LNCaP clone FGC (cell line): ENCODE data around the gene LRRC18.

Experiments used
- DNase-seq: peaks from one replicate; pipeline ENCODE4 v3.0.0-alpha.2; 2011; ENCODE audit warnings: low read depth
- H3K4me3 ChIP-seq: 2 replicates; pipeline ENCODE4 v1.5.1; 2011; ENCODE audit warnings: mild to moderate bottlenecking, low read depth, low read length, control low read depth
- TF ChIP-seq, protein P1 (sequence below): IDR thresholded peaks from 2 replicates; pipeline ENCODE4 v1.5.1; 2012; ENCODE audit warnings: mild to moderate bottlenecking; ENCODE audit not compliant: control insufficient read depth, insufficient read depth; ENCODE audit errors: extremely low read depth

The LRRC18 gene

DNA sequence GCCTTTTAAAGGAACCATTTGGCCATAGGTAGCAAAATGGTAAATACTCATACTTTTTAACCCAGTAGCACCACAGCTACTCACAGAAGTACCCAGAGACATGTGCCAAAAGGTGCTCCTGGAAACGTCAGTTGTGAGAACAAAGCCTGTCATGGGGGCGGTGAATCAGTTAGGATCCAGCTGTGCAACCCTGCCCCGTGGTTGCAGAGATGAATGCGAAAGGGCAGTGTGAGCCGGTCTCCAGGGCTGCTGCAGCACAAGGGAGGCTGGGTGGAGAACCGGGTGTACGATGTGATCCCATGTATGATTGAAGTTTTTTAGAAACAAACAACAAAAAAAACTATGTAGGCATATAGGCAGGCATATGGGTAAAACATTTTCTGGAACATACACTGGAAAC is 1.3 kb upstream of the LRRC18 start:
- TF ChIP-seq, protein P1, sequence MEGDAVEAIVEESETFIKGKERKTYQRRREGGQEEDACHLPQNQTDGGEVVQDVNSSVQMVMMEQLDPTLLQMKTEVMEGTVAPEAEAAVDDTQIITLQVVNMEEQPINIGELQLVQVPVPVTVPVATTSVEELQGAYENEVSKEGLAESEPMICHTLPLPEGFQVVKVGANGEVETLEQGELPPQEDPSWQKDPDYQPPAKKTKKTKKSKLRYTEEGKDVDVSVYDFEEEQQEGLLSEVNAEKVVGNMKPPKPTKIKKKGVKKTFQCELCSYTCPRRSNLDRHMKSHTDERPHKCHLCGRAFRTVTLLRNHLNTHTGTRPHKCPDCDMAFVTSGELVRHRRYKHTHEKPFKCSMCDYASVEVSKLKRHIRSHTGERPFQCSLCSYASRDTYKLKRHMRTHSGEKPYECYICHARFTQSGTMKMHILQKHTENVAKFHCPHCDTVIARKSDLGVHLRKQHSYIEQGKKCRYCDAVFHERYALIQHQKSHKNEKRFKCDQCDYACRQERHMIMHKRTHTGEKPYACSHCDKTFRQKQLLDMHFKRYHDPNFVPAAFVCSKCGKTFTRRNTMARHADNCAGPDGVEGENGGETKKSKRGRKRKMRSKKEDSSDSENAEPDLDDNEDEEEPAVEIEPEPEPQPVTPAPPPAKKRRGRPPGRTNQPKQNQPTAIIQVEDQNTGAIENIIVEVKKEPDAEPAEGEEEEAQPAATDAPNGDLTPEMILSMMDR = no peak
- H3K4me3 ChIP-seq = no peak overlapping the region

DNA sequence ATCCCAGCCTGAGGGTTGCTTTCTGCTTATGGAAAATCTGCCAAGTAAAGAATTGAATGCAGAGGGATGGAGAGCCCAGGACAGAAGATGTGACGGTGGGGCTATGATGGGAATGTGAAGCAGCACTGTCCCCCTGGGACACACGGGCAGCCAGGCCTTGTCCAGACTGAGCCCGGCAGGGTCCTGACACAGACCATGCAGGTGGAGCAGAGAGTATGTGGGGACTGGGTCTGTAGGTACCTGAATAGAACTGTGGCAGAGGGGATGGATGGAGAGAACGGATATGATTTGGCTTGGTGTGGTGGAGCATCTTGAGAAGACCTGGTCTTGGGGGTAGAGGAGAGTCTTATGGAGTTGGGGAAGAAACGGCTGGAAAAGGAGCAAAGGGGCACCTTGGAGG is 732 bp upstream of the LRRC18 start:
- DNase-seq = no peak
- no peak overlapping the region for H3K4me3 ChIP-seq
- TF ChIP-seq, protein P1 = no peak

More for the DNA sequence above, 1.3 kb upstream of the LRRC18 start:
- no peak for DNase-seq

DNA sequence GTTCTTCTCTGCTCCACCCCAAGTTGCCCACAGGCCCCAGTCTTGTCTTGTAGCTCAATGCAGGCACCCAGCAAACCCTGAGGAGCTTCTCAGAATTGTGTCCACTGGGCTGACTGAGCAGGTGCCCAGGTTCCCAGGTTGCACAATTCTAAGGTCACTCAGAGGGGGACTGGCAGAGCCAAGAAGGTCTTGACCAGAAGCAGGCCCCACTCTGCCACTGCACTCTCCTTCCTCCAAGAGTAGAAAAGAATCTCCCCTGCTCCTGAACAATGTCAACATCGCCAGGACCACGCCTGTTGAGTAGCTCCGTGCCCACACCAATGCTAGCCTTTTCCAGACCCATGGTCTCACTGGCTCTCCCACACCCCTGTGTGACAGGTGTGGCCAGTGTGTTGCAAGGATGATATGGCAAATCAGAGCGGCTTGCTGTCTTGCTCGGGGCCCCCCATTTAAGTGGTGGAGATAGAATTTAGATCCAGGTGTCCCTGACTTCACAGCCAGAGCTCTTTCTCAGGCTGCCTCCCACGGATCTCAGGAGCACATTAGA is 577 bp downstream of the LRRC18 start:
- TF ChIP-seq, protein P1 = no peak
- H3K4me3 ChIP-seq = no peak overlapping the region
- no peak for DNase-seq

DNA sequence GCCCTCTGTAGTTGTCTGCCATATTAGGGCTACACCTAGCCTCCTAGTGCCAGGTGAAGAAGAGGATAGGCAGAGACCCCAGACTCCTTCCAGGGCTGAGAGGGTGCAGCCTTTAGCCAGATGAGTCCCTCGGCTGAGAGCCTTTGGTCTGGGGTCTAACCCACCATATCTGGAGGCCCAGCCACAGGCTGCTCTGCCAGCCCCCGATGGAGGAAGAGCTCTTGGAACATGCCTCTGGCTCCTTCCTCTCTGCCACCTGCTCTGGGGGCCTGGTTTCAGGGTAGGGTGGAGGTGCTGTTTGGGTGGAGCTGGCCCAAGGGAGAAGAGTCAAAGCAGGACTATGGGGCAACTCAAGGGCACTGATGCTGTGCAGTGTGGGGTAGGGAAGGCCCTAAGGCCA is 1.4 kb downstream of the LRRC18 start:
- DNase-seq = no peak
- TF ChIP-seq, protein P1 = no peak
- H3K4me3 ChIP-seq = no peak overlapping the region

DNA sequence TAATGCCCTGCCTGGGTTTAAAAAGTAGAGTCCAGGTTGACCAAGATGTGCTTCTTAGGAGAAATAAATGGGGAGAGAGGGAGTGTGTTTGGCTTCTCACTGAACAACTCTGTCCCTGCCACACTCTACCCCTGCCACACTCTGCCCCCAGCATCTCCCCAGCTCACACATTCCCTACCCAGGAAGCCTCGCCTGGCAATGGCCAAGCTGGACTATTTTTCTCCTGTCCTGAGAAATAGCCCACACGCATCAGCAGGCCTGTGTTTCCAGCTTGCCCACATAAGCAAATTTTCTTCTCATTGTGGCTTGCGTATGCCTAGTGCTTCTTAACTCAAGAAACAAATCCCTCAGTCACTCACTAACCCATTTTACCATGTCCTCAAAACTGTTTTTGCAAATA is 1.8 kb downstream of the LRRC18 start:
- H3K4me3 ChIP-seq = no peak overlapping the region
- TF ChIP-seq, protein P1 = no peak
- DNase-seq = no peak

DNA sequence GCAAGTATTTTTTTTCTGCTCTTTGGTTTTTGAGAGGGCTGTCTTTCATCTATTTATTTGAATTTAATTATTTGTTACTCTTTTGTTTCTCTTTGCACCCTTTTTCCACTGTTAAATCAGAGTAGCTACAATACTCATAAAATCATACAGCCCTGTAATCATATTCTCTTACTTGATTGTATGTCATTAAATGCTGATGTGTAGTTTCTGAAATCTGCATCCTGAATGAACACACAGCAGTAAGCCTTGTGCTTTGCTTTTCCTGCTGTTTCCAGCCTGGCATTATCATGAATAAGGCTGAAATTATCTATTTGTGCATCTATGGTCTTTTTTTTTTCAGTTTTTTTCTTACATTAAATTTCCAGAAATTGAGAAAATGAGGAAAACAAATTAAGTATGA is 4.1 kb downstream of the LRRC18 start:
- no peak overlapping the region for H3K4me3 ChIP-seq
- TF ChIP-seq, protein P1 = no peak
- no peak for DNase-seq

DNA sequence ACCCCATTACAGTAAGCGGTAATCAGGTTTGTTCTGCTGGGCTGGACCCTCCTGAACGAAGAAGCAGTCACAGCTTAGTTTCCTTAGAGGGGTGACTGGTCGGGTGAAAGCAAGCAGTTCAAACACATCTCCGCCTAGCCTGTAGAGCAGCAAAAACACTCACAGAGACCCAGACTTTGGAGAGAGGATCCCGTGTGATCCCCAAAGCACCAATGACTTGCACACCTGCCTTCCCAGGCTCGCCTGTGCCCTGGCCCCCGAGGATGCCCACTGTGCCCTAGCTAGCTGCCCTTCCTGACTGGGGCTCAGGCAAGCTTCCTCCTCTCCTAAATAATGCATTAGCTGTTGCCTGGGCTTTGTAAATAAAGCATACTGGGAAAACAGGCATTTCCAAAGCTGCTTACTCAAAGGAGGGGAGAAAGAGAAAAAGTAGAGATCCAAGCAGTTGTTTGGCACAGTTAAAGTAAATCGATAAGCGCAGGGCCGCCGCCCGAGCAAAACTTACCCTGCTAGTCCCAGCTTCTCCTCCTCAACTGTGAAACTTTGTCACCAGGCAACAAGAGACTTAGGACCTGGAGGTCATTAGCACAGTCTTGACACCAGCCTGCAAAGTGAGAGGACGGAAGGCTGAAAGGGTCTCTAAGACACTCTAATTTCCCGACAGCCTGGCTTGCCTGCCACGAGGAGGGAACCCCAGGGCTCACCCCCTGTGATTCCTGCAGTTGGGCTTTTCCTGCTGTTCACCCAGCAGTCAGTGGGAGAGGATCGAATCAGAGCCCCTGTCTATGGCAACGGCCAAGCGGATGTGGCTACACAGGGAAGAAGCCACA is 4.8 kb downstream of the LRRC18 start:
- H3K4me3 ChIP-seq = no peak overlapping the region
- TF ChIP-seq, protein P1 = no peak
- DNase-seq = no peak
